ENCODE results near the gene BORCS6.

The BORCS6 gene

GRCh38 chr17:8210761-8211458, 20.9 kb upstream of the BORCS6 start:
- no peak for DNase-seq (ENCODE audit: low read depth in 2 of 2)

- peak; percentile 94 for DNase-seq (ENCODE audit: low read depth in 2 of 2)
Observed at GRCh38 chr17:8209907-8210760, 20.2 kb upstream of the BORCS6 start, which contains the start of gene AURKB. Gene AURKB (minus strand): TSS chr17:8210575. CDS start chr17:8210224, 351 bp downstream.

- no peak for DNase-seq (ENCODE audit: low read depth in 2 of 2)
Observed at GRCh38 chr17:8206536-8206935, 16.6 kb upstream of the BORCS6 start.

GRCh38 chr17:8204761-8205555, 15.0 kb upstream of the BORCS6 start:
- no peak for DNase-seq (ENCODE audit: low read depth in 2 of 2)

GRCh38 chr17:8192070-8192815, 2.3 kb upstream of the BORCS6 start:
- peak; percentile 82 to 83 for DNase-seq (ENCODE audit: low read depth in 2 of 2)

GRCh38 chr17:8190506-8190905, 526 bp upstream of the BORCS6 start:
- DNase-seq (ENCODE audit: low read depth in 2 of 2): no peak

GRCh38 chr17:8189041-8189710, 804 bp downstream of the BORCS6 start:
- DNase-seq (ENCODE audit: low read depth in 2 of 2): no peak

- DNase-seq (ENCODE audit: low read depth in 2 of 2): no peak
Observed at GRCh38 chr17:8188263-8188839, 1.6 kb downstream of the BORCS6 start.

GRCh38 chr17:8187517-8188262, 2.3 kb downstream of the BORCS6 start:
- peak; percentile 99 for DNase-seq (ENCODE audit: low read depth in 2 of 2)

GRCh38 chr17:8186787-8187516, 3.0 kb downstream of the BORCS6 start:
- peak; percentile 89 to 90 for DNase-seq (ENCODE audit: low read depth in 2 of 2)

- no peak for DNase-seq (ENCODE audit: low read depth in 2 of 2)
Observed at GRCh38 chr17:8186446-8186786, 3.6 kb downstream of the BORCS6 start.

- no peak for DNase-seq (ENCODE audit: low read depth in 2 of 2)
Observed at GRCh38 chr17:8185582-8186445, 4.2 kb downstream of the BORCS6 start.

- DNase-seq (ENCODE audit: low read depth in 2 of 2): no peak
Observed at GRCh38 chr17:8176998-8177731, 12.8 kb downstream of the BORCS6 start.

GRCh38 chr17:8176197-8176940, 13.6 kb downstream of the BORCS6 start, which contains the start of gene TMEM107:
Gene TMEM107 (minus strand): TSS chr17:8176380. CDS start chr17:8176286, 94 bp downstream.
- peak; percentile 56 for DNase-seq (ENCODE audit: low read depth in 2 of 2)

GRCh38 chr17:8175795-8176196, 14.2 kb downstream of the BORCS6 start:
- no peak for DNase-seq (ENCODE audit: low read depth in 2 of 2)

- DNase-seq (ENCODE audit: low read depth in 2 of 2): no peak
Observed at GRCh38 chr17:8173871-8174322, 16.1 kb downstream of the BORCS6 start.
